ENCODE data around the gene ANKRD22. TPM values are rescaled to one million over a fixed set of nuclear protein-coding genes. Genes with fewer than 3 reads are reported as not detected.
A peak's percentile ranks its signal among the peaks of the same experiment; 100 is the strongest.

ANKRD22 gene
- total and polyA plus RNA-seq, 10 of the 15 experiments (the other 5 are each of a cell fraction or from before 2014, with no cell fraction given): 0.30 to 1.3 (median 0.71) TPM

DNA sequence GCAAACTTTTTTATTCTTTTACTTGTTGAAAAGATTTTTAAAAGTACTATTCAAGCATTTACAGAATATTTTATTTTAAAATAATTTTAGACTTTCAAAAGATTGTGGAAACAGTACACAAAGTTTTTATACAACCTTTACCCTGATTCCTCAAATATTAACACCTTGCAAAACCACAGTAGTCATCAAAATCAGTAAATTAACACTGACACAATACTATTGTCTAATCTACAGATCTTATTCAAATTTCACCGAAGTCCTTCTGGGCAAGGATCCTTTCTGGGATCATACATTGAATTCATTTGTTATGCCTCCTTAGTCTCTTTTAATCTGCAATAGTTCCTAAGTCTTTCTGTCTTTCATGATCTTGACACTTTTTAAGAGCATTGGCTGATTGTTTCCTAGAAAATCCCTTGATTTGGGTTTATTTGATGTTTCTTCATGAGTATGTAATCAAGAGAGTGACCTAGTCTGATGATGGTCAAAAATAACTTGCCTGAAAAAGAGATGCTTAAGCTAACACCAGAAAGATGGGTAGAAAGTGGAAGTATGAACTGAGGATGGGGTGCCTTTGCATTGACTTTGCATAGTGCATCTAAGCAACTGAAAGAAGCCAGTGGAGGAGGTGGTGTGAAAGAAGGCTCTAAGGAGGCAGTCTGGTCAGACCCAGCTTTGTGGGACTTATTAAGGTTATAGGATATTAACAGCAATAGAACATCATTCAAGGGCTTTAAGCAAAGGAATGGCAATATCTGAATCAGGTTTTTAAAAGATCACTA lies 38.1 kb upstream of the ANKRD22 start:
- no peak overlapping the region; the same call in 1 of the 2 replicates for H2AFZ ChIP-seq (ENCODE audit: control insufficient read depth, low read depth, low read length)
- no peak for DNase-seq (ENCODE audit: low read depth, low spot score)
- no TSS peak for BruUV-seq (replicated peaks)
- H3K9ac ChIP-seq (ENCODE audit: control insufficient read depth, insufficient read depth, low read length): no peak overlapping the region; the same call in 1 of the 2 replicates
- H3K4me1 ChIP-seq (ENCODE audit: control insufficient read depth, insufficient read depth, low read length): peaks cover 47% of the 10 kb centered on the region
- CTCF ChIA-PET: interaction anchor here (0.7 to 9.8 kb wide), 4 partner anchors 10 to 110 kb away, joined by 3 to 116 read pairs (median 38); partner anchors contain the start of gene STAMBPL1
- SMC1A ChIA-PET (ENCODE audit: uncharacterized antibody, unreplicated experiment): interaction anchor here (0.6 to 12.6 kb wide), 8 partner anchors 10 to 103 kb away, joined by 3 to 329 read pairs (median 42); partner anchors contain the start of genes FAS and STAMBPL1
- peak overlapping the region; percentile 77 for H3K4me2 ChIP-seq (ENCODE audit: control insufficient read depth, insufficient read depth)
- no peaks in the 10 kb centered on the region for H3K36me3 ChIP-seq (ENCODE audit: control insufficient read depth in 2 of 2, insufficient read depth in 2 of 2, low read length in 1 of 2)
- POLR2A ChIA-PET: interaction anchor here (2.2 to 13.1 kb wide), 2 partner anchors 10 to 11 kb away, joined by 7 to 248 read pairs; no protein-coding TSS in a partner anchor
- RAD21 ChIA-PET (ENCODE audit: unreplicated experiment): interaction anchor here (0.6 to 13.0 kb wide), 5 partner anchors 11 to 270 kb away, joined by 3 to 249 read pairs (median 3); no protein-coding TSS in a partner anchor
- no peaks in the 10 kb centered on the region for H3K27me3 ChIP-seq (replicated peaks in 1 of 2; ENCODE audit: control insufficient read depth in 2 of 2, insufficient read depth in 2 of 2, low read length in 1 of 2)
- peak; percentile 59 for ATAC-seq
- peak overlapping the region; percentile 34 for H3K4me3 ChIP-seq
- H3K27ac ChIP-seq (ENCODE audit: control insufficient read depth, insufficient read depth): peak overlapping the region; percentile 61
- intact Hi-C loops (cut with micrococcal nuclease; ENCODE audit: unreplicated experiment): loop anchor here (10.0 kb wide), 1 partner anchor 525 kb away; the partner anchor contains the start of gene IFIT5
- FAIRE-seq: peak; percentile 49
- H3K79me2 ChIP-seq (ENCODE audit: control insufficient read depth, insufficient read depth, low read length): peaks cover 91% of the 10 kb centered on the region
- no peaks in the 10 kb centered on the region for H3K9me3 ChIP-seq (replicated peaks; ENCODE audit: control insufficient read depth, insufficient read depth, low read length)
- no peak for TF ChIP-seq GATAD2B (conservative IDR thresholded peaks at IDR 0.05; ENCODE audit: low read depth)
- TF ChIP-seq POU2F2 (IDR thresholded peaks at IDR 0.05; ENCODE audit: borderline replicate concordance, low read depth, low read length): peak; percentile 90; the same call in 2 of the 3 replicates
- TF ChIP-seq CBFB (IDR thresholded peaks at IDR 0.05; ENCODE audit: low read depth): no peak
- 0 out of 2 replicates have a peak, but pooled peaks have one; percentile 24 for TF ChIP-seq MEF2A (IDR thresholded peaks at IDR 0.05; ENCODE audit: insufficient read depth, low read depth, low read length)
- no peak for TF ChIP-seq FOS (IDR thresholded peaks at IDR 0.05; ENCODE audit: borderline replicate concordance, extremely low read depth, insufficient read length)
- TF ChIP-seq, protein P1, sequence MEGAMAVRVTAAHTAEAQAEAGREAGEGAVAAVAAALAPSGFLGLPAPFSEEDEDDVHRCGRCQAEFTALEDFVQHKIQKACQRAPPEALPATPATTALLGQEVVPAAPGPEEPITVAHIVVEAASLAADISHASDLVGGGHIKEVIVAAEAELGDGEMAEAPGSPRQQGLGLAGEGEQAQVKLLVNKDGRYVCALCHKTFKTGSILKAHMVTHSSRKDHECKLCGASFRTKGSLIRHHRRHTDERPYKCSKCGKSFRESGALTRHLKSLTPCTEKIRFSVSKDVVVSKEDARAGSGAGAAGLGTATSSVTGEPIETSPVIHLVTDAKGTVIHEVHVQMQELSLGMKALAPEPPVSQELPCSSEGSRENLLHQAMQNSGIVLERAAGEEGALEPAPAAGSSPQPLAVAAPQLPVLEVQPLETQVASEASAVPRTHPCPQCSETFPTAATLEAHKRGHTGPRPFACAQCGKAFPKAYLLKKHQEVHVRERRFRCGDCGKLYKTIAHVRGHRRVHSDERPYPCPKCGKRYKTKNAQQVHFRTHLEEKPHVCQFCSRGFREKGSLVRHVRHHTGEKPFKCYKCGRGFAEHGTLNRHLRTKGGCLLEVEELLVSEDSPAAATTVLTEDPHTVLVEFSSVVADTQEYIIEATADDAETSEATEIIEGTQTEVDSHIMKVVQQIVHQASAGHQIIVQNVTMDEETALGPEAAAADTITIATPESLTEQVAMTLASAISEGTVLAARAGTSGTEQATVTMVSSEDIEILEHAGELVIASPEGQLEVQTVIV (IDR thresholded peaks at IDR 0.05; ENCODE audit: borderline replicate concordance, partially characterized antibody): no peak
- TF ChIP-seq, protein P2, sequence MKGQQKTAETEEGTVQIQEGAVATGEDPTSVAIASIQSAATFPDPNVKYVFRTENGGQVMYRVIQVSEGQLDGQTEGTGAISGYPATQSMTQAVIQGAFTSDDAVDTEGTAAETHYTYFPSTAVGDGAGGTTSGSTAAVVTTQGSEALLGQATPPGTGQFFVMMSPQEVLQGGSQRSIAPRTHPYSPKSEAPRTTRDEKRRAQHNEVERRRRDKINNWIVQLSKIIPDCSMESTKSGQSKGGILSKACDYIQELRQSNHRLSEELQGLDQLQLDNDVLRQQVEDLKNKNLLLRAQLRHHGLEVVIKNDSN (IDR thresholded peaks at IDR 0.05; ENCODE audit: borderline replicate concordance, extremely low read length, insufficient read depth, low read depth, low read length): no peak
- 0 out of 2 replicates have a peak, but pooled peaks have one; percentile 34 for TF ChIP-seq HDGF (IDR thresholded peaks at IDR 0.05)
- TF ChIP-seq, protein P3, sequence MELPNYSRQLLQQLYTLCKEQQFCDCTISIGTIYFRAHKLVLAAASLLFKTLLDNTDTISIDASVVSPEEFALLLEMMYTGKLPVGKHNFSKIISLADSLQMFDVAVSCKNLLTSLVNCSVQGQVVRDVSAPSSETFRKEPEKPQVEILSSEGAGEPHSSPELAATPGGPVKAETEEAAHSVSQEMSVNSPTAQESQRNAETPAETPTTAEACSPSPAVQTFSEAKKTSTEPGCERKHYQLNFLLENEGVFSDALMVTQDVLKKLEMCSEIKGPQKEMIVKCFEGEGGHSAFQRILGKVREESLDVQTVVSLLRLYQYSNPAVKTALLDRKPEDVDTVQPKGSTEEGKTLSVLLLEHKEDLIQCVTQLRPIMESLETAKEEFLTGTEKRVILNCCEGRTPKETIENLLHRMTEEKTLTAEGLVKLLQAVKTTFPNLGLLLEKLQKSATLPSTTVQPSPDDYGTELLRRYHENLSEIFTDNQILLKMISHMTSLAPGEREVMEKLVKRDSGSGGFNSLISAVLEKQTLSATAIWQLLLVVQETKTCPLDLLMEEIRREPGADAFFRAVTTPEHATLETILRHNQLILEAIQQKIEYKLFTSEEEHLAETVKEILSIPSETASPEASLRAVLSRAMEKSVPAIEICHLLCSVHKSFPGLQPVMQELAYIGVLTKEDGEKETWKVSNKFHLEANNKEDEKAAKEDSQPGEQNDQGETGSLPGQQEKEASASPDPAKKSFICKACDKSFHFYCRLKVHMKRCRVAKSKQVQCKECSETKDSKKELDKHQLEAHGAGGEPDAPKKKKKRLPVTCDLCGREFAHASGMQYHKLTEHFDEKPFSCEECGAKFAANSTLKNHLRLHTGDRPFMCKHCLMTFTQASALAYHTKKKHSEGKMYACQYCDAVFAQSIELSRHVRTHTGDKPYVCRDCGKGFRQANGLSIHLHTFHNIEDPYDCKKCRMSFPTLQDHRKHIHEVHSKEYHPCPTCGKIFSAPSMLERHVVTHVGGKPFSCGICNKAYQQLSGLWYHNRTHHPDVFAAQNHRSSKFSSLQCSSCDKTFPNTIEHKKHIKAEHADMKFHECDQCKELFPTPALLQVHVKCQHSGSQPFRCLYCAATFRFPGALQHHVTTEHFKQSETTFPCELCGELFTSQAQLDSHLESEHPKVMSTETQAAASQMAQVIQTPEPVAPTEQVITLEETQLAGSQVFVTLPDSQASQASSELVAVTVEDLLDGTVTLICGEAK (IDR thresholded peaks at IDR 0.05; ENCODE audit: borderline replicate concordance): no peak
- no peaks in the 10 kb centered on the region for H4K20me1 ChIP-seq (ENCODE audit: control insufficient read depth, insufficient read depth)
- in situ Hi-C loops (cut with MboI): no loop called here
- 12% methylated on average over 1 of the region's 1 CpG for WGBS (ENCODE audit: insufficient coverage, insufficient replicate concordance, low lambda C conversion rate, missing lambda C conversion rate)

Data from GM12878 (cell line).